NCI-H2081 treated with DMSO at 0.1 percent for 48 hours (cell line): ENCODE results near the gene AIFM2.
"Not testable (repeated sequence)": the region's sequence is repeated elsewhere in the genome, so short reads cannot be mapped to it uniquely, and the experiment has no call there.

Experiments used
- DNase-seq: peaks from one replicate; lab custom pipeline; 2025; lab: John Stamatoyannopoulos, UW

Gene AIFM2

DNA sequence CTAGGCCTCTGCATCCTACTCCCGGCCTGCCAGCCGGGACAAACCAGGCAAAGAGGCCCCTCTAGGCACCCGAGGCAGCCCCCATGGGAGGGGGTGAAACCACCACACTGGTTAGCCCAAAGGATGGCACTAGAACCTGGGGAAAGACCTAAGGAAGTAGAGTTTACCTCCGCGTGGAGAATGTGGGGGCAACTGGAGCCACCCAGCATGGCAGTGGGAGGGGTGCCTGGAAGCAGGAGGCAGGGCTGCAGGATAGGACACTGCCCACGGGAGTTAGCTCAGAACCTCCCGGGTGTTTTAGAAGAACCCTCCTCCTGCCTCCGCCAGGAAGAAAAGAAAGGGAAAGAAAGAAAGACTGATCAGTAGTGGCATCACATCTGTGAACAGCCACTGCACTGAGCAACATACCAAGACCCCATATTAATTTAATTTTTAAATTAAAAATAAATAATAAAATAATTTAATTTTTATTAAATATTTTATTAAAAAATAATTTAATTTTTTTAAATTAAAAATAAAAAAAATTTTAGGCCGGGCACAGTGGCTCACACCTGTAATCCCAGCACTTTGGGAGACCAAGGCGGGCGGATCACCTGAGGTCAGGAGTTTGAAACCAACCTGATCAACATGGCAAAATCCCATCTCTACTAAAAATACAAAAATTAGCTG is 11.2 kb downstream of the AIFM2 start:
- DNase-seq = no peak

DNA sequence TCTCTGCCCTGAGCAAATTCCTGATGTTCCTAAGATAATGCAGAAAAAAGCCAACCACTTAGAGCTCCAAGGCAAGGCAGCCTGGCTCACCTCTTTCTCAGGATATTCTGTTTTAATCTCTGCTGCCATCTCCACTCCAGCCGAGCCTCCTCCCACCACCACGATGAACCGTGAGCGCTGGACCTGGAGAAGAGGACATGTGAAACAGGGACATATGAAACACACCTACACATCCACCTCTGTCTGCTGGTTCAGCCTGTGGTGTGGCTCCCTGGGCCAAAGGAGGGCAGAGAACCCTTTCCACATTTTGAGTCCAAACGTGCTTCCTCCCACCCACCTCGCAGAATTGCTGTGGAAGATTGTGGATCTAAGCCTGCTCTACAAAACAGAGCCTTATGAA is 12.2 kb downstream of the AIFM2 start:
- no peak for DNase-seq

DNA sequence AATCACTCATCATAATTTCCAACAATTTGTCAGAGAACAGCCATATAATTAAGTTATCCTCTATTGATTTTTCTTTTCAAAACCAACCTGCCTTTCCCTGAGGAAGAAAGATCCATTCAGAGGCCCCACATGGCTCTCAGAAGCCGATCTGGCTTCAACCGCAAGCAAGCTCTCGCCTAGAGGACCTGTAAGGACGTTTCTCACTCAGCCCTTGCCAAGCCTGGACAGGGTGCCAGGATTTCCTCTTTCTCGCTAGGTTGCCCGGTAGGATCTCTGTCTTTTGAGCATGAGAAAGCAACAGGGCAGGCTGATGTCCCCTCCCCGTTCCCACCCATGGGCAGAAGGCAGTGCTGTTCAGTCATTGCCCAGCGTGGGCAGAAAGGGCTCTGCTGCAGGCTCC is 13.0 kb downstream of the AIFM2 start:
- no peak for DNase-seq

DNA sequence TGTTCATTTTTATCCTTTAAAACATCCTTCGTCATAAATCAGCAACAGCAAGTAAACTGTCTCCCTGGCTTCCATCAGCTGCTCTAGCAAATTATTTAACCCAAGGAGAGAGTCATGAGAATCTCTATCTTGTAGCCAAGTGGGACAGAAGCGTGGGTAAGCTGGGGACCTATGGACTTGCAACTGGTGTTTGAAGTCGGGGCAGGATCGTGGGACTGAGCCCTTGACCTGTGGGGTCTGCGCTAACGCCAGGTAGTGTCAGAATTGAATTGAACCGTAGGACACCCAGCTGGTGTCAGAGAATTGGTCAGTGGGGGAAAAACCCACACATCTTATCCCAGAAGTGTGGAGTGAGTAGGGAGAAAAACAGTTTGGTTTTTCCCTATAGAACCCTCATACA is 13.4 kb downstream of the AIFM2 start:
- DNase-seq = no peak

DNA sequence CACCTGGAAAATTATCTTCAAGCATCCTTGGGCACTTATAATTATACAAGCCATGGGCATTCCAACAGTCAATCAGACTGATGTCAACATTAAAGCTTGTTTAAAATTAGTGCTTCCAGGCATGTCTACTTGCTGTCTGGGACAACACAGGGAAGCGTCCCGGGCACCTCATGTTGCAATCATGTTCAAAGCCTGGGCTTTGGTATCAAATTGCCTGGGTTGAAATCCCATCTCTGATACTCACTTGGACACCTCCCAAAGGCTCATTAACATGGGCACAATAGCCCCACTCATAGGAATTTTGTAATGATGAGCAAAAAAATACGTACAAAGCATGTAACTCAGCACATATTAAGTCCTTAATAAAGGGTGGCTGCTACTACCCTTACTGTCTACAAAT is 14.4 kb downstream of the AIFM2 start:
- no peak for DNase-seq

DNA sequence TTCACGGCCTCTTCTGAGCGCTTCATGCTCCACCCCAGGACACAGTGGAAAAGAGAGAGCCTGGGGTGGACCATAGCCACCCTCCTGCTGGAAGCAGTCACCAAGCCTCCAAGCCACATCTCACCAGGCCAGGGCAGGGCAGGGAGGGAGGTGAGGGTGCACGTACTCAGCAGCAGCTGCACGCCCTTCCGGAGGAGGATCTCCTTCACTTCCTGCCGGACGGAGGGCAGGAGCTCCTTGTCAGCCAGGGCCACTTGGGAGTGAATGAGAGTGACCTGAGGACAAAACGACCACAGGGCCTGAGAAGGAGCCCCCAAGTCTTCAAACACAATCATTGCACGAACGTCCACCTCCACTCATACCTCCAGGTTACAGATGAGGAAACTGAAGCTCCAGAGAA is 15.0 kb downstream of the AIFM2 start:
- DNase-seq = no peak

DNA sequence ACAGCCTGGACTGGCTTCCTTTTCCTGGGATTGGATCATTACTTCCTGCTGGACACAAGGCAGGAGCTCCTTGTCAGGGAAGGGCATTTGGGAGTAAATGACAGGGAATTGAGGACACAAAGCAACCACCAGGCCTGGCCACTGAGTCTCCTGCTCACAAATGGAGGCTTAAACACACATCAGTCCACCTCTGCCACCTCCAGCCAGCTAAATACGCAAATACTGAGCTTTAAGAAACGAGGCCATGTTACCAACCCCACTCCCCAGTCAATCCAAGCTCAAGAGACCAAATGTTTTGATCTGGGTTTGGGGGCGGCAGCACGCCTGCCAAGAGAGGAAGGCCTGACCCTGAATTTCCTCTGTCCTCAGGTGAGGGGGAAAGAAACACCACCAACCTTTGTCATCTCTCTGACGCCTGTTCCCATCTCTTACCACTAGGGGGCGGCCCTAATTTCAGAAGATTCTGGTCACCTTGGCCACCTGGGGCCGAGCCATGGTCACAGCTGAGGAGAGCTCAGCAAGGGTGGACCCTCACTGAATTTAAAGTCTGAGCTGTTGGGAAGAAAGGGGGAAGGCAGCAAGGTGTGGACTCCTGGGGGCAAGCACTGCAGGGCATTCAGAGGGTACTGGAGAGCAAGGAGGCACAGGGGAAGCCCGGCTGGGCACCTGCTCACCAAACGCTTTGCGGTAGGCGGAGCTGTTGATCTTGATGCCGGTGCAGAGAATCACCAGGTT is 16.5 kb downstream of the AIFM2 start:
- DNase-seq = no peak

DNA sequence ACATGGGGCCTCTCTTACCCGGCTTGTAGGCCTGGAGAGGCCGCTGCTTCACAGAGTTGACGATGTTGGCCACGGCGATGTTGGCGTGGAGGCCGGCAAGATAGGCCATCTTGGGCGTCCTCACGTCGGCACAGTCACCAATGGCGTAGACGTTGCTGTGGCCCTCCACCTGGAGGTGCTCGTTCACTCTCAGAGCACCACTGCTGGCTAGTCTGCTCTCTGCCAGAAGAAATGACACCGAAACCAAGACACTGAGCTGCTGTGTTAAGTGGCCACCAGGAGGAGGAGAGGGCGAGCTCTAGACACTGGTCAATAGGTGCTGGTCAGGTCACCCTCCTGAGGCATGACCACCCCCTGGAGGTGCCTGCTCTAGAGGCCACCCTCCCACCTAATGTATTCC is 17.7 kb downstream of the AIFM2 start:
- no peak for DNase-seq

DNA sequence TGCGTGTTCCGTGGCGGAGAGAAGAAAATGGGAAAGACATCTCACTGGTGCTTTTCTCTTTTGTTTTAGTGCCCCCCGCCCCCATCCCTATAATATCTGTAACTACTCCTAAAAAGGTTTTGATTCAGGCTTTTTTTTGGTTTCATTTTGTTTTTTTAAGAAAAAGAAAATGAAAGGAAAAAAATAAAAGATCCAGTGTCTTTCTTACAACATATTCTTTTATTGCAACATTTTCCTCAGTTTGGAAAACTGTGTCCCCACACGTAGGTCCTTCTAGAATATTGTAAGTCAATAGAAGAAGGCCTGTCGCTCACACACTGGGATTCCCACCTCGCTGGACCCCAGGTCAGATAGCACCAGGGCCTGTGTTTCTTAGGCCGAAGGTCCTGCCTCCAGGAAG is 20.6 kb downstream of the AIFM2 start:
- no peak for DNase-seq

DNA sequence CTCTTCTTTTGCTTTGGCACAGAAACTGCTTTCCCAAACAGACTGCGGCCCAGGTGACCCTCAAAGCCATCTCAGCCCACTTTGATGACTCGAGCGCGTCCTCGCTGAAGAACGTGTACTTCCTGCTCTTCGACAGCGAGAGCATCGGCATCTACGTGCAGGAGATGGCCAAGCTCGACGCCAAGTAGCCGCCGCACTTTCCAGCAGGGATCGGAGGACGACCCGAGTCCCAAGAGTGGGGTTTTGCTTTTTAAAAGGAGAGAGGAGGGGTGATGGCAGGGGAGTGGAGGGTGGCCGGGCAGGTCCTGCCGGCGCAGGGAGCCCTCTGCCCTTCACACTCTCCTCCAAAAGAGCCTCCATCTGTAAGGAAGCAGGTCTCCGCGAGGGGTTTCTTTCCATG is 21.1 kb downstream of the AIFM2 start:
- no peak for DNase-seq

DNA sequence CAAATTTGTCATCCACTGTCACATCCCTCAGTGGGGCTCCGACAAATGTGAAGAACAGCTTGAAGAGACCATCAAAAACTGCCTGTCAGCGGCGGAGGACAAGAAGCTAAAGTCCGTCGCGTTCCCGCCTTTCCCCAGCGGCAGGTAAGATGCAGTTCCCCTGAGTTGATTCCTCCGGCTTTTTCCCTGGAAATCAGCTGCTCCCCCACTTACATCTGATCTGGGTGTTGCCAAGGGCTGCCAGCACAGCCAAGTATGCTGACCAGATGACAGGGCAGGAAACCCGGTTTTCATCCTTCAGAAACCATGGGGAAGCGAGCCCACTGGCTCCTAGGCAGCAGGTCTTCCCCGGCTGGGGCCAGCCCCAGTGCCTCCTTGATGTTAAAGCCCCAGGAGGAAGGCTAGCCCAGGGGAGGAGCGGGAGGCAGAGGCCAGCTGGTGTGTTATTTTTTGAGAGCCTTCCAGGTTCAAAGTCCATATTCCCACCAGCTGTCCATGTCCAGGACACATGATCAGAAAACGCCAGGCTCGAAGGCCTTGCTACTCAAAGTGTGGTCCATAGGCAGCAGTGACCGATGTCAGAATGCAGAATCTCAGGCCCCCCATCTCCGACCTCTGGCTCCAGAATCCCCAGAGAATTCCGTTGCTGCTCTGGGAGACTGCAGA is 23.4 kb downstream of the AIFM2 start:
- no peak for DNase-seq

DNA sequence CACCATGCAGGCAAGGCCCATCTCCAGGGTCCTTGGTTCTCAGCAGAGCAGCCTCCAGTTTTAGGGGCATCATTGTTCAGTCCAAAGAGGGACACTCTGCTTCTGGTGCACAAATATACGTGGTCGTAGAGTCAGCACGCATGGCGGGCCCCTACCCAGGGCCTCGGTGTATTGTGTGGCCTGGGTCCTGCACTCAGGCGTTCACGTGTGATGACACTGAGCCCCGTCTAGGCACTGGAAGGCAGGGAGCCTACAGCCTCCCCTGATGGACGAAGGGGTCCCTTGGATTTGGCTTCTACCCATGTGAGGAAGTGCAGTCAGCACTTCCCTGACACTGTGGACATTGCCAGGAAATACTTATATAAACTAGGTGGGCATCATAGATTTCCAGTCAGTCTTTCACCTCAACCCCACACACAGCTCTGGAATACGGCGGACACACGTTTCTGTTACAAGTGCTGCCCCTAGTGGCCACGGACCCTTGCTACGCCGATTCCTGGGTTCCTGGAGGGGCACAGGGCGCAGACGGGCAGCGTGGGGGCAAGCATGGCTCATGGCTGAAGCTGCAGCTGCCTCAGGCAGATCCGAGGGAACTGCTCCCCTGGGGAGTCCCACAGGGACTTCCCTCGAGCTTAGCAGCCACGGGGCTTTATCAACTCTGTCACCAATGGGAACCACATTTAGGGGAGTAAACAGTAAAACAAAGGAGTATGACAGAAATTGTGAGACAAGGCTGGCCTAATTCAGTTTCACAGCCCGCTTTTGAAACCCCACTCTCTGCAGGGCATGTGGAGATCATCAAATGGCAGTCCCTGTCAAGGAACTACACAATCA is 25.4 kb downstream of the AIFM2 start:
- no peak for DNase-seq

DNA sequence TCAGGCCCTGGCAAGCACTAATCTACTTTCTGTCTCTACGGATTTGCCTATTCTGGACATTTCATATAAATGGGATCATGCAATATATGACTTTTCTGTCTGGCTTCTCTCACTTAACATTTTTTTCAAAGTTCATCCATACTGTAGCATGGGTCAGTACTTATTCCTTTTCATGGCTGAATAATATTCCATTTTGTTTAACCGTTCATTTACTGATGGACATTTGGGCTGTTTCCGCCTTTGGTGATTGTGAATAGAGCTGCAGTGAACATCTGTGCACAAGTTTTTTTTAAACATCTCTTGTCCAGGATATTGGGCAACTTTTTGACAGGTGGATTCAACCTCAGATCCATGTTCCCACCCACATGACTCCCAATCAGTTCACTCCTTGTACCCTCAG is 31.0 kb downstream of the AIFM2 start:
- no peak for DNase-seq

DNA sequence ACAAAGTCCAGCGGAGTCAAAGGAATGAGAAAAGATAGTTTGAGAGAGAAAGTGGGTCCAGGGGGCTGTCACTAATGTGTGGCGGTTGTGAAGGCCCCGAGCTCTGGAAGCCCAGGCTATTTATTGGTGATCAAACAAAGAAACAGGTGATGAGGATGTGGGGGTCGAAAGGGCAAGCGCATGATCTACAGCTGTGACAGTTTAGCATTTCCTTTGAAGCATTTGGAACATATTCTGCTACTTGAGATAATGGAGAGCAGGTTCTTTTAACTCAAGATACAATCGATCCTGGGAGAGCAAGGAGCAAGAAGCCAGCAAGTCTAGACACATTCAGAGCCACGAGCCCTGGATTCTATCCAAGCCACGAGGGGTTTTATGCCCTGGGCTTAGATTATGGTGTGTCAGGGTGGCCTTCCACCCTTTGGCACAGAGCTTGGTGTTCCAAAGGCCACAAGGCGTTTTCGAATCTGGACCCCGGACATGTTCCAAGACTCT is 31.5 kb downstream of the AIFM2 start:
- not testable (repeated sequence) for DNase-seq

DNA sequence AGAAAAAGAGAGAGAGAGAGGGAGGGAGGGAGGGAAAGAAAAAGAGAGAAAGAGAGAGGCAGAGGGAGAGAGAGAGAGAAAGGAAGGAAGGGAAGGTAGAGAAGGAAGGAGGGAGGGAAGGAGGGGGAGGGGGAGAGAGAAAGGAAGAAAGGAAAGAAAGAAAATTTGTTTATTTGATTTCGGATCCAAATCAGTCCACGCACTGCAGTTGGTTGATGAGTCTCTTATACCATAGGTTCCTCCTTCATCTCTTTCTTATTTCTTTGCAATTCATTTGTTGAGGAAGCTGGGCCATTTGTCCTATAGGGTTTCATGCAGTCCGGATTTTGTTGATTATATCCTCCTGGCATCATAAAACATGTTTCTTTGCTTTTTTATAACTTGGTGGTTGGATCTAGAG is 34.4 kb downstream of the AIFM2 start:
- DNase-seq = no peak

DNA sequence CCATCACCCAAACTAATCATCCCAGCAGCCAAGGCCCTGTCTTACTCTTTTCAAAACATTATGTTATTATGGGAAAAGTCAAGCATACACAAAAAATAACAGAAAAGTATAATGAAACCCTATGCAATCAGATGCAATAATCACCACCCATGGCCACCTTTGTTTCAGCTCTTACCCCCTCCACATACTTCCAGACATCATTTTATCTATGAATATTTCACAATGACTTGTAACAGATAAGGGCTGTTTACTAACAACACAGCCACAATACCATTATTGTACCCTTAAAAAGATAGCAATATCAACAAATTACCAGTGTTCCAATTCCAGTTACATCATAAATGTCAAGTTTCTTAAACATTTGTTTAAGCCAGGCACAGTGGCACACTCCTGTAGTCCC is 35.2 kb downstream of the AIFM2 start:
- no peak for DNase-seq

DNA sequence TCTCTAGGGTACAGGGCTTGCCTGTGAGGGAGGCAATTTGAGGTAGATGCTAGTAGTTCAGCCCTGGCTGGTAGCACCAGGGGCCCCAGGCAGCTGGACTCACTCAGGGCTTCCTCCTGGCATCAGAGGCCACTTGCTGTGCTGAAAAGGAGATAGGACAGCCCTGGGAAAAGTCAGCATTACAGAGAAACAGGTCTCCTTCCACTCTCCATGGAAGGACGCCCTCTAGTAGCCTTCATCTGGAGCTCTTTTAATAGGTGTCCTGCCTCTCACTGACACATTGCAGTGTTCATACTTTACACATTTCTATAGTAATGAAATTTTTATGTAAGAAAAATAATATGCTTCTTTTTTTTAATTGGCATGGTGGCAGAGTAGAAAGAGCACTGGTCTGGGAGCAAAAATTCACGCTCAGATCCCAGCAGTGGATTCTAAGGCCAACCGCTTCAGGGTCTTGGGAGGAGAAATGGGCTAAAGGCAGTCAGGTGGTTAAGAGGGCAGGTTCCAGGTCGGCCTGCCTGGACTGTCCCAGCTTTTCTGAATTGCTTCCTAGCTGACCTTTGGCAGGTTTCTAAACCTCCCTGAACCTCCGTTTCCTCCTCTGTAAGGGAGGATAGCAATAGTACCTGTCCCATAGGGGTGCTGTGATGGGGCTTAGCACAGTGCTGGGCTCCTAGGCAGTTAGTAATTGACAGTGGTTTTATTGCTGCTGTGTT is 35.8 kb downstream of the AIFM2 start:
- DNase-seq = no peak

DNA sequence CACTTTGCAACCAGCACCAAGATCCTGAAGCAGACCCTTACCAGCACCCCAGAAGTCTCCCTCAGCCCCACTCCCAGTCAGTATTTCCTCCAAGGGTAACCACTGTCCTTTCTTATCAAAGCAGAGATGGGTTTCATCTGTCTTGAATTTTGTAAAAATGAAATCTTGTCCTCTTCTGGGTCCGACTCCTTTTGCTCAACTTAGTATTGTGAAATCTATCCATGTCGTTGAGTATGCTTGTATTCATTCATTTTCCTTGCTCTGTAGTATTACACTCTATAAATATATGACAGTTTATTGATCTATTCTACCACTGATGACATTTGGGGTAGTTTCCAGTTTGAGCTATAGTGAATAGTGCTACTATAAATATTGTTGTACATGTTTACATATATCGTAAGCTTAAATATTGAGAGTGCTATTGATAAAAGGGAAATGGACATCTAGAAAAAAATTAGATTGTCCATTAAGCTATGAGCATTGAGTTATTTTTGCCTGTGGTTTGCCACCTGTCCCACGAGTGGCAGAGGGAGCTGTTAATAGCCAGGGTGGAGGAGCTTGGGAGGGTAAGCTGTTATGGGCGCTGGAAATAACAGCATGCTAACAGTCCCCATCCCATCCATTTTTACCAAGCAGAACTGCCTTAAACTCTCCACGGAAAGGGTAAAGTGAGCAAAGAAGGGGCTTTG is 36.5 kb downstream of the AIFM2 start:
- no peak for DNase-seq

DNA sequence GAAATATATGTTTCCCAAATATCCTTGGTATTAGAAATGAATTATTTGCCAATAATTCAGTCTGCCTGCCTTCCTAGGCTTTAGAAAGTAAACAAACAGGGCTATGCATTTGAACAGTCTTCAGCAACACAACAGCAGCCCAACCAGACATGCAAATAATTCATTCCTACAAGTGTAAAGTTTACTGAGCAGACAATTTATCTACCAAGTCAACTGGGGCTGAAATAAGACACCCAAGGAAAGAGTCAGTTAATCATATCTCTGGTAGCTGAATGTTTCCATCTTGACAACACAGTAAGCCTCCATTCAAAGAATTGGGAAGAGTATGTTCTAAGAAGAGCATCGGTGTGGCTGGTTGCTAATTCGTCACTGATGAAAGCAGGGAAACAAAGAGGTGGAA is 38.4 kb downstream of the AIFM2 start:
- no peak for DNase-seq

DNA sequence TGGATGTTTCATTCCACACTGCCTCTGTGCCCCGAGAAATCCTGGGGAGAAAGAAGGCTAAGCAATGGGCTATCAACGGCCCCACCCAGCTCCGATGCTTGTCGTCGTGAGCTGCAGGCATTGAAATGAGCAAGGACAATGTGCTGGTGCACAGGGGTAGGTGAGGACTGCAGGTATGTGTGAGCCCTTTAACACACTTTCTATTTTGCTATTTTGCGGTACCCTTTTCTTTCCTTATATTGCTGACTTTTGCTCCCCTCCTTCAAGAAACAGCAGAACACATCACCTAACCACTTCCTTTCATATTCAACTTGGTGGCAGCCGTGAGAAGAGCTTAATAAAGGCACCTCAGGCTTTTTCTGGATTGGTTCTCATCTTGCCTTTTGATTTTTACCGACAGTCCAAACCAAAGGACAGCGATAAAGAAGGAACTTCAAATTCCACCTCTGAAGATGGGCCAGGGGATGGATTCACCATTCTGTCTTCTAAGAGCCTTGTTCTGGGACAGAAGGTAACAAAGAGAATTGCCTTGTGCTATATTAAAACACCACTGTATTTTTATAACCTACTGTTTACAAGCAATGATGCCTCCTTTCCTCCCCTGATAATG is 39.2 kb downstream of the AIFM2 start:
- no peak for DNase-seq

DNA sequence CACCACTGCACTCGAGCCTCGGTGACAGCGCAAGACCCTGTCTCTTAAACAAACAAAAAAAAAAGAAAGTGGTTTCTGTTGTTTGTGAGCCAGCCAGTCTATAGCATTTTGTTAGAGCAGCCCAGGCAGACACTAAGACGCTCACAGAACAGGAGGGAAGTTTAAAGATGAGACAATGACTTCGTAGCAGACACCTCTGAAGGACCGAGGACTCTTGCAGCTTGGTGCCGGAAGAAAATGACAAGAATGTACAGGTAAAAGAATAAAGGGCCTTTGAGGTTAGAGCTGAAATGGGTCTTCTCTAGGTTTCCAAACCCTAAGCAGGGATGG is 40.3 kb downstream of the AIFM2 start:
- no peak for DNase-seq
